H1 (cell line): ENCODE data around the gene PTH2R. TPM values are rescaled to one million over a fixed set of nuclear protein-coding genes. Genes with fewer than 3 reads are reported as not detected.

Experiments used
- CTCF ChIA-PET: fragments of 300-600 bp; sonication (Branson Sonifier 250); formaldehyde crosslinking; loops from one replicate; lab custom pipeline; 2021; ENCODE audit not compliant: partially characterized antibody; lab: Charles Lee
- POLR2A ChIA-PET: fragments of 300-600 bp; sonication (Branson Sonifier 250); formaldehyde crosslinking; loops from one replicate; lab custom pipeline; 2021; ENCODE audit warnings: inconsistent platforms; ENCODE audit not compliant: partially characterized antibody; lab: Charles Lee
- DNase-seq, 2 experiments: peaks; one replicate each; pipeline versions ENCODE4 v3.0.0 to v3.0.0-alpha.2; 2010 to 2022; ENCODE audit warnings: low spot score in 2 of 2, low read depth in 1 of 2, mixed read lengths in 1 of 2
- FAIRE-seq: peaks from 2 replicates; lab custom pipeline; 2011; peaks lifted over from hg19 to GRCh38; lab: Jason Lieb, UNC
- H2AFZ ChIP-seq: 2 replicates; pipeline ENCODE4 v1.8.1; 2012; ENCODE audit warnings: low read length, inconsistent platforms
- H2AK5ac ChIP-seq: 2 replicates; pipeline ENCODE4 v1.6.1; 2013; ENCODE audit warnings: low read depth, low read length
- H2BK120ac ChIP-seq: replicated peaks from 2 replicates; pipeline ENCODE3; 2013; ENCODE audit warnings: low read depth, low read length, inconsistent platforms
- H2BK12ac ChIP-seq: 2 replicates; pipeline ENCODE4 v1.6.1; 2013; ENCODE audit warnings: low read depth, low read length
- H2BK15ac ChIP-seq: 2 replicates; pipeline ENCODE4 v1.6.1; 2013; ENCODE audit warnings: low read length
- H2BK20ac ChIP-seq: 2 replicates; pipeline ENCODE4 v1.6.1; 2013; ENCODE audit warnings: low read length
- H2BK5ac ChIP-seq: 2 replicates; pipeline ENCODE4 v1.6.1; 2013; ENCODE audit warnings: low read depth, low read length
- H3K14ac ChIP-seq: 2 replicates; pipeline ENCODE4 v1.6.1; 2013; ENCODE audit warnings: inconsistent platforms; ENCODE audit not compliant: insufficient read length
- H3K18ac ChIP-seq: 2 replicates; pipeline ENCODE4 v1.6.1; 2013; ENCODE audit warnings: low read length; ENCODE audit errors: extremely low read depth
- H3K23ac ChIP-seq: 2 replicates; pipeline ENCODE4 v1.6.1; 2013; ENCODE audit warnings: inconsistent platforms; ENCODE audit not compliant: insufficient read length
- H3K23me2 ChIP-seq: 2 replicates; pipeline ENCODE4 v1.6.1; 2013; ENCODE audit warnings: low read depth, low read length
- H3K27ac ChIP-seq: 2 replicates; pipeline ENCODE4 v1.6.1; 2011; ENCODE audit warnings: low read depth, low read length, inconsistent platforms
- H3K27me3 ChIP-seq, 4 experiments: replicated peaks in 1 of 4; 1 replicate in 1 of 4; 2 replicates in 3 of 4; pipeline versions ENCODE4 v1.6.1 to v1.8.1; 2011 to 2013; ENCODE audit warnings: low read length in 3 of 4, mild to moderate bottlenecking in 3 of 4, inconsistent platforms in 2 of 4, mixed read lengths in 2 of 4, moderate library complexity in 1 of 4; ENCODE audit not compliant: control insufficient read depth in 3 of 4, insufficient read depth in 3 of 4; ENCODE audit errors: extremely low read depth in 1 of 4
- H3K36me3 ChIP-seq, 4 experiments: 2 replicates each; pipeline versions ENCODE4 v1.6.1 to v1.8.1; 2011 to 2013; ENCODE audit warnings: mild to moderate bottlenecking in 4 of 4, low read length in 3 of 4, moderate library complexity in 2 of 4, control low read depth in 1 of 4, inconsistent platforms in 1 of 4; ENCODE audit not compliant: insufficient read depth in 4 of 4, control insufficient read depth in 2 of 4
- H3K4ac ChIP-seq: replicated peaks from 2 replicates; pipeline ENCODE3; 2013; ENCODE audit warnings: low read length, low read depth, mixed read lengths, inconsistent platforms; ENCODE audit not compliant: insufficient read length
- H3K4me1 ChIP-seq, 4 experiments: replicated peaks in 1 of 4; 1 replicate in 1 of 4; 2 replicates in 3 of 4; pipeline versions ENCODE4 v1.6.1 to v1.8.1; 2011 to 2013; ENCODE audit warnings: low read length in 3 of 4, inconsistent platforms in 2 of 4, mixed read lengths in 1 of 4; ENCODE audit not compliant: insufficient read depth in 4 of 4, control insufficient read depth in 3 of 4
- H3K4me2 ChIP-seq, 2 experiments: 2 replicates each; pipeline versions ENCODE4 v1.6.1 to v1.8.1; 2011 to 2013; ENCODE audit warnings: low read depth in 2 of 2, low read length in 2 of 2, control low read depth in 1 of 2, inconsistent platforms in 1 of 2, mild to moderate bottlenecking in 1 of 2; ENCODE audit not compliant: insufficient read depth in 1 of 2
- H3K4me3 ChIP-seq, 4 experiments: fragments of 200-600, 300-600 bp in 1 of 4; sonication (generic), shearing (Covaris generic), sonication (Bioruptor Twin) in 1 of 4; 2 replicates each; pipeline versions ENCODE4 v1.5.1 to v1.8.1; 2011 to 2016; ENCODE audit warnings: low read length in 4 of 4, low read depth in 3 of 4, control low read depth in 2 of 4, inconsistent platforms in 2 of 4, mild to moderate bottlenecking in 2 of 4, mixed read lengths in 1 of 4, moderate library complexity in 1 of 4; ENCODE audit not compliant: insufficient read depth in 2 of 4; ENCODE audit errors: extremely low read depth in 1 of 4
- H3K56ac ChIP-seq: replicated peaks from 2 replicates; pipeline ENCODE3; 2013; ENCODE audit warnings: low read depth, mild to moderate bottlenecking, mixed read lengths, low read length, inconsistent platforms; ENCODE audit not compliant: insufficient read length
- H3K79me1 ChIP-seq: 2 replicates; pipeline ENCODE4 v1.6.1; 2013; ENCODE audit warnings: low read depth, low read length, control low read depth
- H3K79me2 ChIP-seq, 2 experiments: 2 replicates each; pipeline versions ENCODE4 v1.6.1 to v1.8.1; 2012 to 2013; ENCODE audit warnings: low read length in 2 of 2, mild to moderate bottlenecking in 2 of 2, inconsistent platforms in 1 of 2; ENCODE audit not compliant: insufficient read depth in 2 of 2, control insufficient read depth in 1 of 2
- H3K9ac ChIP-seq, 4 experiments: replicated peaks in 1 of 4; 1 replicate in 1 of 4; 2 replicates in 3 of 4; pipeline versions ENCODE4 v1.6.1 to v1.8.1; 2011 to 2013; ENCODE audit warnings: low read depth in 3 of 4, low read length in 3 of 4, control low read depth in 2 of 4, mild to moderate bottlenecking in 2 of 4, moderate library complexity in 2 of 4, inconsistent platforms in 1 of 4; ENCODE audit errors: extremely low read depth in 1 of 4
- H3K9me3 ChIP-seq, 2 experiments: 2 replicates each; pipeline versions ENCODE4 v1.6.1 to v1.8.1; 2012 to 2013; ENCODE audit warnings: mild to moderate bottlenecking in 2 of 2, moderate library complexity in 2 of 2, control low read depth in 1 of 2, inconsistent platforms in 1 of 2, low read depth in 1 of 2, low read length in 1 of 2, mixed read lengths in 1 of 2; ENCODE audit not compliant: insufficient read depth in 2 of 2
- H4K20me1 ChIP-seq, 2 experiments: replicated peaks in 1 of 2; 2 replicates each; pipeline versions ENCODE3 to v1.8.1; 2011 to 2013; ENCODE audit warnings: inconsistent platforms in 2 of 2, low read length in 2 of 2, mild to moderate bottlenecking in 1 of 2; ENCODE audit not compliant: insufficient read depth in 2 of 2, control insufficient read depth in 1 of 2
- H4K5ac ChIP-seq: 2 replicates; pipeline ENCODE4 v1.6.1; 2013; ENCODE audit warnings: low read length, low read depth, mixed read lengths, inconsistent platforms; ENCODE audit not compliant: insufficient read length
- H4K8ac ChIP-seq: 2 replicates; pipeline ENCODE4 v1.8.0; 2013; ENCODE audit warnings: mild to moderate bottlenecking, moderate library complexity, low read length, inconsistent platforms; ENCODE audit not compliant: insufficient read depth; ENCODE audit errors: extremely low read depth
- H4K91ac ChIP-seq: replicated peaks from 2 replicates; pipeline ENCODE3; 2013; ENCODE audit warnings: low read length, mixed read lengths, inconsistent platforms; ENCODE audit not compliant: insufficient read length
- EGR1 ChIP-seq: IDR thresholded peaks from 2 replicates; pipeline ENCODE4 v1.6.1; 2011; ENCODE audit warnings: low read depth, low read length, borderline replicate concordance
- GTF2F1 ChIP-seq: IDR thresholded peaks from 2 replicates; pipeline ENCODE4 v1.6.1; 2012; ENCODE audit warnings: low read depth, low read length, improper control_type of control experiment, borderline replicate concordance
- POLR2AphosphoS5 ChIP-seq: IDR thresholded peaks from 2 replicates; pipeline ENCODE4 v1.6.1; 2011; ENCODE audit warnings: low read depth, low read length
- WGBS, 2 experiments: shearing (Covaris generic) in 1 of 2; methylation state at CpG; one replicate each; pipeline versions ENCODE4 v1.1.6 to v1.1.7; 2013 to 2015; ENCODE audit warnings: low lambda C conversion rate in 2 of 2, mixed read lengths in 2 of 2, inconsistent platforms in 1 of 2, low coverage in 1 of 2, missing lambda C conversion rate in 1 of 2; ENCODE audit not compliant: insufficient replicate concordance in 2 of 2, insufficient coverage in 1 of 2, insufficient read length in 1 of 2; ENCODE audit errors: extremely low coverage in 1 of 2, missing lambda C conversion rate in 1 of 2; 5-methylcytosine and 5-hydroxymethylcytosine counted together
- polyA plus RNA-seq, 7 experiments: library from polyadenylated mRNA; depleted of rRNA in 3 of 7; stranded (reverse) in 5 of 7; unstranded in 2 of 7; fragments of >200 nt in 5 of 7; fragments of 200-250 nt in 2 of 7; gene quantifications; 1 replicate in 5 of 7; 2 replicates in 1 of 7; 4 replicates in 1 of 7; pipeline versions ENCODE4 v1.2.1 to v1.2.3, GENCODE V29; 2011 to 2013; ENCODE audit warnings: missing spikeins in 2 of 7, mixed read lengths in 2 of 7
- total RNA-seq: library from RNA; stranded (reverse); fragmentation: NEBNext Ultra II Directional; extraction: Animal tissue kit (Norgen Biotek cat#: 25700); gene quantifications from 2 replicates; pipeline ENCODE4 v1.2.1, GENCODE V29; 2021

Gene PTH2R
- total and polyA plus RNA-seq, 2 of the 8 experiments (the other 6 are each of a cell fraction or from before 2014, with no cell fraction given) = 0.19 to 0.38 TPM

GRCh38 chr2:208389940-208390339 is 16.7 kb upstream of the PTH2R start:
- Histone ChIP-seq H4K20me1 (no peaks in the 10 kb centered on the region), H3K4me2 (no peak overlapping the region), H2BK12ac (no peak overlapping the region), H4K91ac (no peak overlapping the region), H3K14ac (no peak overlapping the region), H2AFZ (no peak overlapping the region), H3K18ac (no peak overlapping the region), H3K27ac (no peak overlapping the region), H3K36me3 (no peaks in the 10 kb centered on the region; a peak in 2 of 8 replicates), H3K9me3 (peaks cover 11 to 14% of the 10 kb centered on the region in 2 experiments), H4K8ac (no peak overlapping the region), H3K56ac (no peak overlapping the region), H4K5ac (no peak overlapping the region), H3K23me2 (no peaks in the 10 kb centered on the region), H3K4me1 (no peaks in the 10 kb centered on the region), H3K4ac (no peak overlapping the region), H3K27me3 (no peaks in the 10 kb centered on the region), H3K4me3 (no peak overlapping the region), H2BK120ac (no peak overlapping the region), H3K23ac (no peak overlapping the region), H2BK15ac (no peak overlapping the region), H2BK5ac (no peak overlapping the region), H2BK20ac (no peak overlapping the region), H2AK5ac (no peak overlapping the region), H3K79me2 (no peaks in the 10 kb centered on the region), H3K79me1 (no peaks in the 10 kb centered on the region), H3K9ac (no peak overlapping the region)
- ChIA-PET CTCF (interaction anchor here (0.9 to 1.4 kb wide), 4 partner anchors 14 to 941 kb away, joined by 3 to 6 read pairs (median 4); no protein-coding TSS in a partner anchor), POLR2A (no interaction called here)
- DNase-seq (no peak), FAIRE-seq (no peak)
- 82% methylated on average over 3 of the region's 3 CpGs; no CpG with 5 or more reads in 1 of the 2 experiments for WGBS, 2 experiments
- TF ChIP-seq GTF2F1 = no peak
- no peak for TF ChIP-seq EGR1
- TF ChIP-seq POLR2AphosphoS5 = no peak
